GM18870 (cell line): ENCODE data around the gene TYW1B.
"Not testable (repeated sequence)": the region's sequence is repeated elsewhere in the genome, so short reads cannot be mapped to it uniquely, and the experiment has no call there.

ENCODE experiments used
- ATAC-seq: cut with Tn5 transposase; IDR thresholded peaks from one replicate; pipeline ENCODE4 v1.9.1; 2021; ENCODE audit warnings: moderate library complexity; ENCODE audit not compliant: unreplicated experiment

Gene TYW1B

GRCh38 chr7:72816370-72817157 lies 11.4 kb downstream of the TYW1B start:
- ATAC-seq = not testable (repeated sequence)

GRCh38 chr7:72810437-72810836 lies 17.6 kb downstream of the TYW1B start:
- ATAC-seq = not testable (repeated sequence)

GRCh38 chr7:72808511-72808910 lies 19.5 kb downstream of the TYW1B start:
- not testable (repeated sequence) for ATAC-seq

- ATAC-seq = not testable (repeated sequence)
Measured at GRCh38 chr7:72806851-72807250, 21.1 kb downstream of the TYW1B start.

GRCh38 chr7:72805526-72806494 lies 22.2 kb downstream of the TYW1B start:
- ATAC-seq = no peak

GRCh38 chr7:72803778-72804177 lies 24.2 kb downstream of the TYW1B start:
- ATAC-seq = not testable (repeated sequence)

GRCh38 chr7:72801564-72801963 lies 26.4 kb downstream of the TYW1B start:
- not testable (repeated sequence) for ATAC-seq

- ATAC-seq = not testable (repeated sequence)
Measured at GRCh38 chr7:72795401-72795800, 32.6 kb downstream of the TYW1B start.

GRCh38 chr7:72793791-72794190 lies 34.2 kb downstream of the TYW1B start:
- ATAC-seq = no peak

- ATAC-seq = not testable (repeated sequence)
Measured at GRCh38 chr7:72790698-72791060, 37.3 kb downstream of the TYW1B start.

GRCh38 chr7:72790048-72790697 lies 37.8 kb downstream of the TYW1B start:
- not testable (repeated sequence) for ATAC-seq

- no peak for ATAC-seq
Measured at GRCh38 chr7:72785166-72785955, 42.6 kb downstream of the TYW1B start.

- ATAC-seq = not testable (repeated sequence)
Measured at GRCh38 chr7:72783601-72784370, 44.2 kb downstream of the TYW1B start.

GRCh38 chr7:72781631-72782030 lies 46.4 kb downstream of the TYW1B start:
- ATAC-seq = no peak

- ATAC-seq = no peak
Measured at GRCh38 chr7:72781161-72781560, 46.8 kb downstream of the TYW1B start.

GRCh38 chr7:72780289-72780894 lies 47.6 kb downstream of the TYW1B start:
- not testable (repeated sequence) for ATAC-seq

GRCh38 chr7:72777167-72777566 lies 50.8 kb downstream of the TYW1B start:
- ATAC-seq = not testable (repeated sequence)

- not testable (repeated sequence) for ATAC-seq
Measured at GRCh38 chr7:72772627-72773026, 55.4 kb downstream of the TYW1B start.

- ATAC-seq = not testable (repeated sequence)
Measured at GRCh38 chr7:72766994-72767393, 61.0 kb downstream of the TYW1B start.
